GM19395 (cell line): ENCODE data around the gene GPC6.
"Not testable (repeated sequence)": the region's sequence is repeated elsewhere in the genome, so short reads cannot be mapped to it uniquely, and the experiment has no call there.

Experiments used
- ATAC-seq: cut with Tn5 transposase; IDR thresholded peaks from one replicate; pipeline ENCODE4 v1.9.1; 2021; ENCODE audit warnings: mild to moderate bottlenecking, moderate library complexity; ENCODE audit not compliant: unreplicated experiment

Gene GPC6

GRCh38 chr13:93425411-93425810, 198.8 kb downstream of the GPC6 start:
- ATAC-seq, result no peak

DNA sequence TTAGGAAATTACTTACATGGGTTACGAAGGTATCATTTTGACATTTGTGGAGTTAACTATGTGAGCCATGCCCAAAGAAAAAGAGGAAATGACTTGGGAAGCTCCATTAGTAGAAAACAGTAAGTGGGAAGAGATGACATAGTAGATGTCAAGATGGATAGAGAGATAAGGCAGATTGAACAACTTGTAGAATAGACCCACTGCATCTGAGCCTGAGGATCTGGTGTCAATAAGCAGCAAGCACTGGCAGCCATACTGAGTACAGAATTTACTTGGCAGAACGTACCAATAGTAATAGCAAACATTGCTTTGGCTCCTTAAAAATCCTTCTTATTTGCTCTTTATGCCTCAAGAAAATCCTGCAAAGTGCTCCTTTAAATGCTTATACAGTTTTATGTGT, 203.8 kb downstream of the GPC6 start:
- no peak for ATAC-seq

DNA sequence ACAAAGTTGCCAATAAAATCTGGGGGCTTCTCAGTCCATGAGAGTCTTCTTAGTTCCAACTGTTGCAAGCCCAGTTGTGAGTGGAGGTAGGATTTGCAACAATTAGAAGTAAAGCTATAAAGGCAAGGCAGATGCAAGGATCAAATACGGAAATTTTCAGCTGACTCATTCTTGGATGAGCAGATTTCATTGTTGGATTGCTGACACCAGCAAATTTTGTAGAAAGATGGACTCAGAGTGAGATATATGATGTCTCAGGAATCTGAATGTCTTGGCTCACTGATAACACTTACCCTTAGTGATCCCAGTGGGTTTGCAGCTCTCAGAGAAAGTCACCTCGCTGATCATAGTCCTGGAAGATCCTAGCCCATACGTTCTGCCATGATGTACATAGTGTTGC, 209.0 kb downstream of the GPC6 start:
- no peak for ATAC-seq

DNA sequence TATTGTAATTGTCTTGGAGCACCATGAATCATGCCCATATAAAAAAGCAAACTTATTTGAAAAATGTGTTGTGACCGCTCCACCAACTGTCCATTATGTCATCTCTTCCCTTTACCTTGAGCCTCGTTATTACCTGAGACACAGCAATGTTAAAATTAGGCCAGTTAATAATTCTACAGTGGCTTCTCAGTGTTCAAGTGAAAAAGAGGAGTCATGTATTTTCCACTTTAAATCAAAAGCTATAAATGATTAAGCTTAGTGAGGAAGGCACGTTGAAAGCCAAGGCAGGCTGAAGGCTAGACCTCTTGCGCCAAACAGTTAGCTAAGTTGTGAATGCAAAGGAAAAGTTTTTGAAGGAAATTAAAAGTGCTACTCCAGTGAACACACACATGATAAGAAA, 210.5 kb downstream of the GPC6 start:
- no peak for ATAC-seq

- no peak for ATAC-seq
Observed at GRCh38 chr13:93446238-93446637, 219.6 kb downstream of the GPC6 start.

DNA sequence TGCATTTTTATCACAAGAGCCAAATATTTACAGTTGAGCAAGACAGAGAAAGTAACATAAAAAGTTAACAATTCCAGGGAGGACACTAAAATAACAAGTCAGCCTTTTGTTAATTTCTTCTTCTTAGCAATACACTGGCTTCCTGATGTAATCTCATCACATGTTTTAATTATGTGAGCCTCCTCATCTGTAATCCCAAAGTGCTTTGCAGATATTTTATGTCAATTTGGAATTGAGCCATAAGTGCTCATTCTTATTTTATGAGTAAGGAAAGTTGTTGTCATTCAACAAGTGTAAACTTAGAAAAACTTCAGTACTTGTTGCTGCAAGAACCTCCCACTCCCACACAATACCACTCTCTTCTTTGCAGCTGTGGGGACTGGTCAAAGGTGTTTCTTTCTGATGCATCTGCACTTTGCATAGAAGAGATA, 223.6 kb downstream of the GPC6 start:
- no peak for ATAC-seq

DNA sequence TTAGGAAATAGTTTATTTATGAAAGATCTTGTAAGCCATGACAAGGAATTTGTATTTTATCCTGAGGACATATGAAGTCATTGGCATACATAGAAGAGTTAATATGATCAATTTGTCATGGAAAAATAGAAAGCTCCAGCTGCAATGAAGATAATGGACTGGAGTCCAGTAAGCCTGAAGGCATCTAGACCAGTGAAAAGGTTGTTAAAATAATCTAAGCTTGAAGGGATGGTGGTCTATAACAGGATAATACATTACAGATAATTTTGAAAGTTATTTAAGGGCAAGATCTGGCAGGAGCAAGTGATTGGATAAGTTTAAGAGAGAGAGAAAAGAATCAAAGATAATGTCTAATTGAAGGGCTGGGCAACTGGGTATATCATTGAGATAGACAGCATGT, 224.2 kb downstream of the GPC6 start:
- ATAC-seq, result no peak

DNA sequence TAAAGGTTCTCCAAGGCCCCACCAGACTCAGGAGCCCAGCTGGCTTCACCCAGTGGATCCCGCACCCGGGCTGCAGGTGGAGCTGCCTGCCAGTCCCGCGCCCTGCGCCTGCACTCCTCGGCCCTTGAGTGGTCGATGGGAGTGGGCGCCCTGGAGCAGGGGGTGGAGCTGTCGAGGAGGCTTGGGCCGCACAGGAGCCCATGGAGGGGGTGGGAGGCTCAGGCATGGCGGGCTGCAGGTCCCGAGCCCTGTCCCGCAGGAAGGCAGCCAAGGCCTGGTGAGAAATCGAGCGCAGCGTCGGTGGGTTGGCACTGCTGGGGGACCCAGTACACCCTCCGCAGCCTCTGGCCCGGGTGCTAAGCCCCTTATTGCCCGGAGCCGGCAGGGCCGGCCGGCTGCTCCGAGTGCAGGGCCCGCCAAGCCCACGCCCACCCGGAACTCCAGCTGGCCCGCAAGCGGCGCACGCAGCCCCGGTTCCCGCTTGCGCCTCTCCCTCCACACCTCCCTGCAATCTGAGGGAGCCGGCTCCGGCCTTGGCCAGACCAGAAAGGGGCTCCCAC, 228.1 kb downstream of the GPC6 start:
- ATAC-seq, result not testable (repeated sequence)

GRCh38 chr13:93455861-93456260, 229.3 kb downstream of the GPC6 start:
- ATAC-seq, result no peak

GRCh38 chr13:93460005-93460404, 233.4 kb downstream of the GPC6 start:
- ATAC-seq, result no peak

DNA sequence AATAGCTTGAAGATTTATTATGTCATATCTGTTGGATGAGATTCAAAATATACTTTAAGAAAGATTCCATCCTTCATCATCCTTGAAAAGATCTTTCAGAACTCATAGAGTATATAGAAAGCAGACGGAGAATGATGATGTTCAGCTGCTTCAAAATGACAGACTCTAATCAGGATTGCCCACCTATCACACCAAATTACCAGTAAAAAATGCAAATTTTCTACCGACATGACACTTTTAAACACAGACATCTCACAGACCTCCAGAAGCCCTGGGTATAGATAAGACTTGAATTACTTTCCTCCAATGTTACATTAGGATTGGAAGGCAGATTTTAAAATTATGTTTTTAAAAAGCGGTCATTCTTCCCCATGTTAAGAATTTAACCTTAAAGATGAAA, 235.5 kb downstream of the GPC6 start:
- no peak for ATAC-seq

- no peak for ATAC-seq
Observed at GRCh38 chr13:93466502-93467036, 240.0 kb downstream of the GPC6 start.

DNA sequence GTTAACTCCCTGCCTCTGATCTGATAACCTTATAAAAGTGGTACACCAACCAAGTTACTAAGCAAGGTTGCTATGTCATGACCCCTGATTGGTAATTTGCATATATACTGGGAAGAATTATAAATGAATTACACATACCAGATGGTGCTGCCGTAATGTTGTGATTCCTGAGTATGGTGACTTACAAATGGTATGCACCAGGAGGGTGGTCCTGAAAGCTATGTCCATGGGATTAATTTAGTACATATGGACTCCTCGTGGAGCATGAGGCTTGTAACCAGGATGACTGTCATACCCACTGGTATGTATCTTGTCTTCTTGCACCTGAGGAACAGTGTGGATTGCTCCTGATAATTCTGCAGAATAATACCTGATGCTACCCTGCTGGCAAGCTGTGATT, 240.6 kb downstream of the GPC6 start:
- ATAC-seq, result no peak

- no peak for ATAC-seq
Observed at GRCh38 chr13:93468433-93468832, 241.8 kb downstream of the GPC6 start.

DNA sequence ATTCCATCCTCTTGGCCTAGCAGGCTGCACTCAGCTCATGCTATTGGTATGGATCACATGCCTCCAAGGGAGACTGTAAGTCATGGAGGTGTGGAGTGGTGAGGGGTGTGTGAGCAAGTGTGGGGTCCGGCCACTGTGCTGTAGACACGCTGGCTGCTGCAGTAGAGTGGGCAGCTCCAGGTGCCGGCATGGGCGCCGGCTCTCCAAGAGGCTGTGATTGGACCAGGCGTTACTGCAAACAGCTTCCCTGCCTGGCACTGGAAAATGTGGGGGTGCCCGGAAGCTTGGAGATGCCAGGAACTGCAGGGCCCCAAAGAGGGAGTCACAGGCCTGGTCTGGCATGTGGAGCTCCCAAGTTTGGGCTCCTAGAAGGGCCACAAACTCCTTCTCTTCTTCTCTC, 245.7 kb downstream of the GPC6 start:
- no peak for ATAC-seq

- ATAC-seq, result no peak
Observed at GRCh38 chr13:93472814-93473296, 246.2 kb downstream of the GPC6 start.

DNA sequence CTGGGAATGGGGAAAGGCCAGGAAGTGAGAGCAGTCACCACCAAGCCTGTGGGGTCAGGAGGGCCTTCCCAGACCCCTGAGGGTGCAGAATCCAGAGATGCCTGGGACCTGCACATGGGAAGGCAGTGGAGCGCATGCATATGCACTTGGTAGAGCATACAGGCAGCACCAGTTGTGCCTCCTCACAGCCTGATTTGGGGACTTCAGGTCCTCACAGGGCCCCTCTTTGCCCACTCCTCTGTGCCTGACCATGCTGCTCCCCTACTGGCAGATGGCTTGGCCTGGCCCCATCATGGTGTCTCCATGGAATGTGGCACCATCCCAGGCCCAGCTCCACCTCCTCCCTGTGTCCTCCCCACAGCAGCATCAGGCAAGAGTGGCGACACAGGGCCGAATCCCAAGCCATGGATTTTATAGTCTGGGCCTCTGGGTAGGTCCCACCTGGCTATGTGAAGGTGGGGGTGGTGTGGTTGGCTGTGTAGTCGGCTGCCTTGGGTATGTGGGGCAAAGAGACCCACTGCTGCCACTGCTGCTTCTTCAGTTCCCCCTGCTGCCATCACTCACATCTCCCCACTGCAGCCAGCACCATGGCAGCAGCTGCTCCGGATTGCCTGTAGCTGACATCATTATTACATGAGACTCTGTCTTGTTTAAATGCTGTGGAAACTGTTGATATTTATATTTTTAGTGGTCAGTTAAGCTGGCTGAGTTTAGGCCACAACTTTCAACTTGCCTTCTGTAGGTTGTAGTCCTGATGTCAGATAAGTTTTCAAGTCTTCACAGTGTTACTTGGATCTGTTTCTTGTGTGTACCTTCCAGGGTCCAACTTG, 247.0 kb downstream of the GPC6 start:
- ATAC-seq, result no peak

DNA sequence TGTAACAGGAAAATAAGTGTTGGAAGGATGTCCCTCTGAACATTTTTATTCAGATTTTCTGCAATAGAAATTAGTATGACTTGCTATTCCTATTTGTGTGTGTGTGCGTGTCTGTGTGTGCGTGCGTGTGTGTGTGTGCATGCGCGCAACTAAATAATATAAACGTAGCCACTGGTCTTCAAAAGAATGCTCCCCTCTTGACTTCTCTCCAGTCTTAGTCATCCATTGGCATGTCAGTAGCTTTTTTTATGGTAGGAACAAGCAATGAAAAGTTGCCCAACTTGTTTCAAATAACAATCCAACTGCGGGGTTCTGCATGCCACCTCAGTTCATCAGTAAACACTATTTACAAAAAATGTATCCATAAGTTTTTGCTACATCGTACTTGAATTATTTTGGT, 249.6 kb downstream of the GPC6 start:
- no peak for ATAC-seq

DNA sequence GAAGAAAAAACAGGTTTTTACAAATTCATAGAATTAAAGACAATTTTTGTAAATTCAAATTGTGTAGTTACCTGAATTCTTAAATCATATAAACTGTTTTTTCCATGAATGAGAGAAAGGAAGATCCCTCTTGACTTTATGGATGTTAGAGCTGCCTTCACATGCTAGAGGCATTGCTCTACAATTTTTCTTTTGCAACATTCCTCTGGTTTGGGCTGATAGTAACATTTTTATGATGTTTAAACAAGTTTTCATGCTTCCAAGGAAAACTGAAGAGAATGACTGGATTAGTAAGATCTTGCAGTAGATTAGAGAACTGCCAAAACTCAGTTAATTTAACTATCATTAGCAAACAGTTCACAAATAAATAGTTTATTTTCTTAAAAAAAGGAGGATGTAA, 250.6 kb downstream of the GPC6 start:
- ATAC-seq, result no peak

- no peak for ATAC-seq
Observed at GRCh38 chr13:93480553-93481106, 254.0 kb downstream of the GPC6 start.

GRCh38 chr13:93496117-93496516, 269.5 kb downstream of the GPC6 start:
- ATAC-seq, result not testable (repeated sequence)
